NCI-H345 (cell line): ENCODE measurements around the gene ST6GALNAC4.
A peak's percentile ranks its signal among the peaks of the same experiment; 100 is the strongest.

Source experiments
- DNase-seq: peaks from one replicate; lab custom pipeline; 2025; lab: John Stamatoyannopoulos, UW

Gene ST6GALNAC4

GRCh38 chr9:127912296-127912695 lies 4.5 kb downstream of the ST6GALNAC4 start:
- DNase-seq: no peak

DNA sequence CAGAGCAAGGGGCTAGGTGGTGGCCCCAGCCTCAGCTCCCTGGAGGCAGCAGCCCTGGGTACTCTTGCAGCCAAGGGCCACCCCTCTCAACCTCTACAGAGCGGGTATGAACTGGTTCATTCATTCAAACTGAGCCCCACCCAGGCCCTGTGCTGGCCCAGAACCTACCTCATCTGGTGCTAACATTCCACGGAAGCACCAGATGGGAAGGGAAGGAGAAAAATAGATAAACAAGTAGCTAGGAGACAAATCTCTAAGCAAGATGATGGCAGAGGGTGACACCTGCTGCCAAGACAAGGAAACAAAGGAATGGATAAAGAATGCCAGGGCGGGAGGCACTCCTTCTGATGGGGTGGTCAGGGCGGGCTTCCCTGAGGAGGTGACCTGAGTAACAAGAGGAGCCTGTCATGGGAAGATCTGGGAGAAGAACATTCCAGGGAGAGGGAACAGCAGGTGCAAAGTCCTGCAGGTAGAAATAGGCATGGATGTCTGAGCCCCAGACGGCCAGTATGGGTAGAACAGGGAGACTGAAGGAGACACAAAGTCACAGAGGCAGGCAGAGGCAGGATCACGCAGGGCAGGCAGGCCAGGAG lies 6.1 kb downstream of the ST6GALNAC4 start:
- DNase-seq: no peak

- DNase-seq: no peak
These were observed 7.0 kb downstream of the ST6GALNAC4 start for GRCh38 chr9:127909839-127910273.

- no peak for DNase-seq
These were observed 8.2 kb downstream of the ST6GALNAC4 start for GRCh38 chr9:127908660-127908926.

DNA sequence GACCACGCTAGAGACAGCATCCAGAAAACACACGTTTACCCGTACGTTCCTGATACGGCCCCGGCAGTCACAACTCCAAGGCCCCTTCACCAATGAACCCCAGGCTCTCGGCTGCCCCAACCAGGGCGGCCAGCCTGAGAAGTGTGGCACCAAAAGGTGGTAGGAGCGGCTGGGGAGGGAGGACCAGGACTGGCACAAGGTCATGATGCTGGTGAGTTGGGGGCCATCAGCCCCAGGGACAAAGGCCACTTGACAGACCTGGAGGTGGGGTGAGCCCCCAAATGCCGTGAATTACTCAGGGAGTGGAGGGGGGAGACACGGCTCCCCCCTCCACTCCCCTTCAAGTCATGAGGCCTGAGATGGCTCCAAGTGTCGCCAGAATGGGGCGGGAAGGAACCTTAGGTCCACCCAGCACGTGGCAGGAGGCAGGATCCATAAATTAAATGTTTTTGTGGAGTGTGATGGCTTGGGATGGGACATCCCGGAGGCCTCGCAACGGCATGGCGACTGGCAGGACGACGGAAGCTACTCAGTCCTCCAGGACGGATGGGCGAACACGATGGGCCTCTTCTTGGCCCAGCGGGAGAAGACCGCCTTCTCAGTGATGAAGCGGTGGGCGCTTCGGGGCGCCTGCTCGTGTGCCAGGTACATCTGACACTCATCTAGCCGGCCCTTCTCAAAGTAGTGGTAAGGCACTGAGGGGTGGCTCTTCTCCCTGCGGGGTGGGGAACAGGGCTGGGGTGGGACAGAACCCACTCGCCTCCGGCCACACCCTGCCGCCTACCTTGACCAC lies 8.8 kb downstream of the ST6GALNAC4 start:
- DNase-seq: no peak

GRCh38 chr9:127905788-127906191 lies 11.1 kb downstream of the ST6GALNAC4 start:
- no peak for DNase-seq

DNA sequence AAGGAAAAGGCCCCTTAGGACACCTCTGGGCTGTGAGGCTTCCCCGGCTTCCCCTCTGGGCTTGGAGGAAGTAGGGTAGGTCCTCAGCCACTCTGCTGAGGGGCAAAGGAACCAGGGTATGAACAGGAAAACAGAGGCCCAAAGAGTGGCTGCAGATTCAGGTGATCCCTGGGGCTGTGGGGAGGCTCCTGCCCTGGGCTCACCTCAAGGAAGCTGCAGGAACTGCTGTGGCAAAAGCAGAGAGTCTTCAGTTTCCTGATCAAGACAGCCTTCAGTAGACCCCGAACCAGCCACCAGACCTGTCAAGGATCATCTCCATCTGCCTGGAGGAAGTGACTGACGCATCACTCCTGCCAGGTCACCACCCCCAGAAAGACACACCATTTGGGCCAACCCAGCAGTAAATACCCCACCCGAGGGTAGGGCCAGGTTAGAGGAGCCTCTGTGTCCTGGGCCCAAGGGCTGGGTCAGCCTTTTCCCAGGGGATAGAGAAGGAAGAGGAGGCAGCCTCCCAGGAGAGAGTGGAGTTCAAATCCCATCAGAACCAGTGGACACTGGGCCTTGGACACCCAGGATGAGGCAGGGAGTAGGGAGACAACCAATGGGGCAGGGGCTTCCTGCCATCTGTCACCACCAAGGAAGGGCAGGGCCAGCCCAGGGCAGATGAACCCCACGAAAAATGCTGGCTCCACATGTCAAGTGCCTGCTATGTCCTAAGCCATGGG lies 11.7 kb downstream of the ST6GALNAC4 start:
- no peak for DNase-seq

GRCh38 chr9:127904561-127905003 lies 12.3 kb downstream of the ST6GALNAC4 start:
- DNase-seq: no peak

DNA sequence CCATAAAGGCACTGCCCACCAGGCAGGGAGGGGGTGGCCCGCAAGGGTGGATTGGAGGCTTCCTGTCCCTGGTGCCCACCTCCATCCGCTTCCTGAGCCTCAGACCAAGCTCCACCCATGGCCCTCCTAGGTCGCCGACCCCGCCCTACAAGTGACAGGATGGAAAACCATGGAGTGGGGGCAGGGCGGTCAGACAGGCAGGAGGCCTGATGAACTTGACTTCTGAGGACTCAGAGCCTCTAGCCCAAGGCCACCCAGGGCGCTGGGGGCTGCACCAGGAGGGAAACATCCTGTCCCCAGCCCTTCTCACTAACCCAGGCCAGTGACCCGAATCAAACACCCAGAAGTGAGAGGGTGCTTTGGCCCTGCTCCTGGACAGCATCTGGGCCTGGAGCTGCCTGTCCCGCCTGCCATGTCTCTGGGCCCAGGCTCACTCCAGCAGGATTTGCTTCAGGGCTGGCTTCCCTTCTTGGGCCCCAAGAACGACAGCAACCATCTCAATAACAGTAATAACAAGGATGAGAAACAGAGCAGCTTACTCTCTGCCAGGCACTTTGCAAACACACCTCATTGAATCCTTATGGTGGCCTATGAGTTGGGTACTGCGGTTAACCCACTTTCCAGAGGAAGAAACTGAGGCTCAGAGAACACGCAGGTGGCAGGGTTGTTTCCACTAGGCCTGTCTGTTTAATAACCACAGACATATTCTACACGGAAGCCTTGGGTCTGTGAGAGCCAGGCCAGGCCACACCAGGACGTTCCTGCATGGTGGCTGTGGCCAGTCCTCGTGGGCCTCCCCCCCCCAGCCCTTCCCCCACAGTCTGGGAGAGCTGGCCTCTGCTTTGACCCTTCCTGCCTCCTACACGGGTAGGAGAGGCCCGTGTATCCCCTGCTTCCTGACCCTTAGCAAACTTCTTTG lies 13.0 kb downstream of the ST6GALNAC4 start:
- no peak for DNase-seq

DNA sequence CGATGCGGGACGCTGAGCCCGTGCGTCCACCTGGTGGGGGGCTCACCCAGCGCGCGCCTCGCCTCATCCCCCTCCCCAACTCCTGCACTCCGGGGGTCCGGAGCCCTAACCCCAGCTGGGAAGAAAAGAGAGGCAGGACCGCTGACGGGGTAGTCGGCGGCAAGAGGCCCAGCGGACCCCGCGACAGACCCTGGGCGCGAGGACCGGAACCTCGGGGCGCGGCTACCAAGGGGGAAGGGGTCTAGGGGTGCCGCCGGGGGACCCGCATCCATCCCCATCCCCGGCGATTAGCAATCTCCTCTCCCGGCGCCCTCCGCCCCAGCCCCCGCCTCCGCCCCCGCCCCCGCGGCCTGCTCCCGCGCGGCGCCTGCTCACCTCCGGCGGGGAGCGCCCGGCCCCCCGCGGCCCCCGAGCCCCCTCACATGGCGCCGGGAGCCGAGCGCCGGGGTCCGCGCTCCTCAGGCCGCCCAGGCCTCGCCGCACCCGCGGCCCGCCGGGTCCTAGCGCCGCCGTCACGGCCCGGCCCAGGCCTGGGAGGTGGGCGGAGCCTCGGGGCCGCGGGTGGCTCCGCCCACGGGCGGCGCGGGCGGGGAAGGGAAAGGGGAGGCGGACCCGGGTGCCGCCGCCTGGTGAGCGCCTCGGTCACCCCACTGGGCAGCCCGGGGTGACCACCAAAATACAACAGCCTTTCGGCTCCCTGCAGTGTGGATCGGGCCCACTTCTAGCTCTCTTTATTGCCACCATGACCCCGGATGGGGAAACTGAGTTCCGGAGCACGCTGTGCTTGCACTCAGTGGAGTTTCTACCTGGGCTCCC lies 17.5 kb downstream of the ST6GALNAC4 start, which contains the start of gene ST6GALNAC6:
Gene ST6GALNAC6 (minus strand): TSS at position 476 of the 816 bp plus-strand sequence. CDS start 1,622 bp downstream, outside the sequence.
- peak; percentile 77 for DNase-seq

DNA sequence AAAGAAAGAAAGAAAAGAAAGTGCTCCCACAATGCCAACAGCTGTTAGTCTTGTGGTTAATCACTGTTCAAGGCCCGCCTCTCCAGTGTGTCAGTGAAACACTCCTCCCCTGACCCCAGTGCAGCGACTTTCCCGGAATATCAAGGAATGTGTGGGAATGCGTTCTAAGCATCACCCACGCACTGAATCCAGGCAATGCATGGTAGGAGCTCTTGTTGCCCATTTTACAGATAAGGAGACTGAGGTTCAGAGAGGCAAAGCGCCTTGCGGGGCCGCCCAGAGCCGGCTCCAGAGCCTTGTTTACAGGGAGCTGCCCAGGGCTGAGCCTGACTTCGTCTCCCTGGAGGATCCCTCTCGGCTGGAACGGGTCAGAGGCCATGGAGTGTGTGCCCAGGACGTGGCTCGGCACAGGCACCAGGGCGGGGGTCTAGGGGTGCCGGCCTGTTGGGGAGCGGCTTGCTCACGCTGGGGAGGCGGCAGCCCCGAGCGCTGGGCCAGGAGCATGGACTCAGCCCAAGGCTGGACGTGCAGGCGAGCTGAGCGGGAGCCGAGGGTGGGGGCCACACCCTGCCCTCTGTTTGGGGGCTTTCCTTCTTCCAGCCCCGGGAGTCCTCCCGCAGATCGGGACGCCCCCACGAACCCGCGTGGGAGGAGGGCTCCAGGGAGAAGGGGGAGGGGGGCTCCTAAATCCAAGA lies 18.3 kb downstream of the ST6GALNAC4 start:
- DNase-seq: no peak

GRCh38 chr9:127897193-127897692 lies 19.6 kb downstream of the ST6GALNAC4 start:
- no peak for DNase-seq

GRCh38 chr9:127896395-127897192 lies 20.2 kb downstream of the ST6GALNAC4 start:
- no peak for DNase-seq

DNA sequence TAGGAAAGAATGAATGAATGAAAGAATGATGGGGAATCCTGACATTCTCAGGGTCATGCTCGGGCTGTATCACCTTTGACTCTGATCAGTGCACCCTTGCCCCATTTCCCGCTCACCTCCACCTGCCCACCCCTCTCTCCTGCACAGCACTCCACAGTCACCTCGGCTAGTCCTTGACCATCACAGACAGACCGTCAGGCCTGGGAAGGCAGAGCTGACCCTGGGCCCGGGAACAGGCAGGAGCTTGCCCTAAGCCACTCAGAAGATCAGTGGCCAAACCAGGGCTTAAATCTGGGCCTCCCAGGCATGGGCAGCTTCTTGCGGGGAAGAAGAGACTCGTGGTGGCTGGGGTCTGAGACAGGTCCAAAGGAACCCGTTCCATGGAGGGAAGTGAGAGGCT lies 21.0 kb downstream of the ST6GALNAC4 start:
- no peak for DNase-seq

GRCh38 chr9:127893392-127893791 lies 23.4 kb downstream of the ST6GALNAC4 start:
- no peak for DNase-seq

DNA sequence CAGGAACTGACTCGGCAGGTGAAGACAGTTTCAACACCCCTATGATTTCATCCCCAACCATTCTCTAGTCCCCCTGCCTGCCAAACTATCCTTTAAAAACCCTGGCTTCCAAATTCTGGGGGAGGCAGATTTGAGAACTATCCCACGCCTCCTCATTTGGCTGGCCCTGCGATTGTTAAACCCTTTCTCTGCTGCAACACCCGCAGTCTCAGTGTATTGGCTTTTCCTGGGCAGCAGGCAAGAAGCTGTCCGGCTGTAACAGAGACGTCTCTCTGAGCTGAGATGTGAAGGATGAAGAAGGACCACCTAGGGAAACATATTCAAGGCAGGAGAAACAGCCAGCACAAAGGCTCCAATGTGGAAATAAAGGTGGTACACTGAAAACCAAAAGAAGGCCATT lies 24.0 kb downstream of the ST6GALNAC4 start:
- DNase-seq: no peak

DNA sequence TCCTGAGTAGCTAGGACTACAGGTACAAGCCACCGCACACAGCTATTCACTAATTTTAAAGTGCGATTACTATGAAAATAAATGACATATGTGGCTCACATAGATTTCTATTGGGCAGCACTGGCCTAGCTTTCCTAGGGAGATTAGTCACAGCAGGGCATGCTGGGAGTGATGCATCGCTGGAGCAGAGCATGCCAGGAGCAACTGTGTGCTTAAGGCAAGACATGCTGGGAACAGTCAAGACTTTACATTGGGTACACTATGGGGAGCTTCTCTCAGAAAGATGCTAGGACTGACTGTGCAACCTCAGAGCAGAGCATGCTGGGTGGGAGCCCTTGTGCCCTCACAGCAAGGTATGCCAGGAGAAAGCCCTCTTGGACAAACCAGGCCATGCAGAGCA lies 26.8 kb downstream of the ST6GALNAC4 start:
- no peak for DNase-seq

DNA sequence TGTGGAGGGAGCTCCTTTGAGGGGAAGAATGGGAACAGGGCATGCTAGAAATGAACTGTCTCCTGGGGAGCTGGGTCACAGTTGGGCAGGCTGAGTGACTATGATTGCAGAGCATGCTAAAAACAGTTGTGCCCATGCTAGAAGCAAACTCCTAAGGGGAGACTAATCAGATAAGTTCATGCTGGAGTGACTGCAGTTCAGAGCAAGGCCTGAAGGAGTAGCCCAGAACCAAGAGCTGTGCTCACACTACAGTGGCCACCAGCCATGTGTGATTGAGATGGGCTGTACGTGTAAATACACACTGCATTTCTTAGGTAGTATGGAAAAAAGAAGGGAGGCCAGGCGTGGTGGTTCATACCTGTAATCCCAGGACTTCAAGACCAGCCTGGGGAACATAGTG lies 29.0 kb downstream of the ST6GALNAC4 start:
- DNase-seq: no peak

GRCh38 chr9:127886401-127886972 lies 30.4 kb downstream of the ST6GALNAC4 start:
- DNase-seq: no peak
